Transverse colon (tissue), 4 donors: ENCODE data around the gene HYI. TPM values are rescaled to one million over a fixed set of nuclear protein-coding genes. Genes with fewer than 3 reads are reported as not detected.
A peak's percentile ranks its signal among the peaks of the same experiment; 100 is the strongest.

Experiments
- DNase-seq: peaks from one replicate; pipeline ENCODE4 v3.0.0-alpha.2; 2019
- H3K27ac ChIP-seq, 4 donors: fragments of 200-600 bp; sonication (generic); 2 replicates each; pipeline ENCODE4 v1.5.1; 2016 to 2018; ENCODE audit warnings: inconsistent platforms in 4 of 4
- H3K27me3 ChIP-seq: fragments of 200-600 bp; sonication (generic); 2 replicates; pipeline ENCODE4 v1.5.1; 2017; ENCODE audit warnings: inconsistent platforms
- H3K36me3 ChIP-seq, 4 donors: fragments of 200-600 bp; sonication (generic); 2 replicates each; pipeline ENCODE4 v1.5.1; 2017 to 2019; ENCODE audit warnings: inconsistent platforms in 4 of 4
- H3K4me1 ChIP-seq, 4 donors: fragments of 200-600 bp; sonication (generic); 2 replicates each; pipeline ENCODE4 v1.5.1; 2017 to 2020; ENCODE audit warnings: inconsistent platforms in 4 of 4
- H3K4me3 ChIP-seq, 4 donors: fragments of 200-600 bp; sonication (generic); 1 replicate in 1 of 4; 2 replicates in 3 of 4; pipeline versions ENCODE4 v1.5.1 to v1.6.1; 2017 to 2019; ENCODE audit warnings: inconsistent platforms in 4 of 4
- H3K9me3 ChIP-seq, 2 donors: fragments of 200-600 bp; sonication (generic); 2 replicates each; pipeline ENCODE4 v1.5.1; 2017 to 2019; ENCODE audit warnings: inconsistent platforms in 2 of 2
- EP300 ChIP-seq: sonication (generic); formaldehyde crosslinking; IDR thresholded peaks from one replicate; pipeline ENCODE4 v1.6.1; 2017; ENCODE audit warnings: antibody characterized with exemption, low read depth
- POLR2A ChIP-seq: fragments of 450-650 bp; IDR thresholded peaks from one replicate; pipeline ENCODE4 v1.6.1; 2016; ENCODE audit warnings: antibody characterized with exemption, mild to moderate bottlenecking, moderate library complexity
- POLR2AphosphoS5 ChIP-seq, 3 donors: sonication (generic); formaldehyde crosslinking; IDR thresholded peaks; one replicate each; pipeline ENCODE4 v1.6.1; 2016; ENCODE audit warnings: antibody characterized with exemption in 3 of 3
- WGBS, 2 donors: methylation state at CpG; one replicate each; pipeline ENCODE4 v1.1.5; 2018; ENCODE audit warnings: low coverage in 1 of 2; 5-methylcytosine and 5-hydroxymethylcytosine counted together
- in situ Hi-C, 4 donors: fragments of 200-750 bp; cut with MboI; loops; one replicate each; pipeline versions ENCODE4 v1.15.0 to v1.15.1; 2017; ENCODE audit warnings: low sequenced_read_pairs in 3 of 4, low pct_ligation_motif_present in 1 of 4, low pct_unique_long_range_greater_than_20kb in 1 of 4
- intact Hi-C: fragments of 100-400 bp; cut with DNase I; formaldehyde crosslinking; loops from one replicate; pipeline ENCODE4 v1.15.1; 2023; ENCODE audit warnings: low total_unique reads
- total RNA-seq, 4 donors: library from RNA; depleted of rRNA; stranded (reverse); fragments of >200 nt; gene quantifications; one replicate each; pipeline ENCODE4 v1.1.0, GENCODE V29; 2016
- TF ChIP-seq, protein P1 (sequence below), 5 experiments: fragments of 200-600 bp in 3 of 5; fragments of 450-650 bp in 2 of 5; sonication (generic) in 3 of 5; IDR thresholded peaks; 1 replicate in 2 of 5; 2 replicates in 3 of 5; pipeline ENCODE4 v1.5.1; 2016 to 2017; ENCODE audit warnings: antibody characterized with exemption in 5 of 5, inconsistent platforms in 3 of 5, mild to moderate bottlenecking in 2 of 5, moderate library complexity in 1 of 5

Gene HYI
- total RNA-seq, 4 donors from 2014 or later, result 71.1 to 126 (median 119) TPM

- Histone ChIP-seq H3K27me3 (no peaks in the 10 kb centered on the region), H3K27ac (no peak overlapping the region), H3K9me3 (peaks cover 0 to 7% of the 10 kb centered on the region in 2 donors), H3K36me3 (no peaks in the 10 kb centered on the region), H3K4me1 (peaks cover 0 to 6% (median 0%) of the 10 kb centered on the region in 4 donors), H3K4me3 (no peak overlapping the region)
- 83 to 97% methylated on average over 2 of the region's 2 CpGs for WGBS, 2 donors
- intact Hi-C loops (no loop called here), in situ Hi-C loops (no loop called here)
- DNase-seq, result no peak
- no peak for TF ChIP-seq POLR2A
- no peak for TF ChIP-seq POLR2AphosphoS5 (IDR thresholded peaks at IDR 0.05)
- TF ChIP-seq EP300, result no peak
- TF ChIP-seq, protein P1, sequence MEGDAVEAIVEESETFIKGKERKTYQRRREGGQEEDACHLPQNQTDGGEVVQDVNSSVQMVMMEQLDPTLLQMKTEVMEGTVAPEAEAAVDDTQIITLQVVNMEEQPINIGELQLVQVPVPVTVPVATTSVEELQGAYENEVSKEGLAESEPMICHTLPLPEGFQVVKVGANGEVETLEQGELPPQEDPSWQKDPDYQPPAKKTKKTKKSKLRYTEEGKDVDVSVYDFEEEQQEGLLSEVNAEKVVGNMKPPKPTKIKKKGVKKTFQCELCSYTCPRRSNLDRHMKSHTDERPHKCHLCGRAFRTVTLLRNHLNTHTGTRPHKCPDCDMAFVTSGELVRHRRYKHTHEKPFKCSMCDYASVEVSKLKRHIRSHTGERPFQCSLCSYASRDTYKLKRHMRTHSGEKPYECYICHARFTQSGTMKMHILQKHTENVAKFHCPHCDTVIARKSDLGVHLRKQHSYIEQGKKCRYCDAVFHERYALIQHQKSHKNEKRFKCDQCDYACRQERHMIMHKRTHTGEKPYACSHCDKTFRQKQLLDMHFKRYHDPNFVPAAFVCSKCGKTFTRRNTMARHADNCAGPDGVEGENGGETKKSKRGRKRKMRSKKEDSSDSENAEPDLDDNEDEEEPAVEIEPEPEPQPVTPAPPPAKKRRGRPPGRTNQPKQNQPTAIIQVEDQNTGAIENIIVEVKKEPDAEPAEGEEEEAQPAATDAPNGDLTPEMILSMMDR (IDR thresholded peaks at IDR 0.05), result no peak
Measured at GRCh38 chr1:43484367-43484766, 30.6 kb upstream of the HYI start.

DNA sequence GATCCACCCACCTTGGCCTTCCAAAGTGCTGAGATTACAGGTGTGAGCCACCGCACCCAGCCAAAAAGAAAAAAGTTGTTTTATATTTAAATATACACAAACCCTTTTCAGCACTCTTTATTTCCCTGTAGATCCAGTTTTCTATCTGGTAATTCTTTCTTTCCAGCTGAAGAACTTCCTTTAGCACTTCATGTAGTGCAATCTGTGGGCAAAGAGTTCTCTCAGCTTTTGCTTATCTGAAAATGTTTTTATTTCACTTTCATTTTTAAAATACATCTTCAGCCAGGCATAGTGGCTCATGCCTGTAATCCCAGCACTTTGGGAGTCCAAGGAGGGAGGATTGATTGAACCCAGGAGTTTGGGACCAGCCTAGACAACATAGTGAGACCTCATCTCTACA lies 28.5 kb upstream of the HYI start:
- DNase-seq, result no peak
- Histone ChIP-seq H3K4me1 (peaks cover 0 to 6% (median 0%) of the 10 kb centered on the region in 4 donors), H3K27me3 (no peaks in the 10 kb centered on the region), H3K36me3 (no peaks in the 10 kb centered on the region), H3K27ac (peak overlapping the region in 2 of 4 donors; percentile 45 to 55), H3K4me3 (no peak overlapping the region), H3K9me3 (no peaks in the 10 kb centered on the region)
- no peak for TF ChIP-seq POLR2A
- no peak for TF ChIP-seq POLR2AphosphoS5 (IDR thresholded peaks at IDR 0.05)
- TF ChIP-seq EP300, result no peak
- TF ChIP-seq, protein P1 (IDR thresholded peaks at IDR 0.05), result no peak
- intact Hi-C loops (no loop called here), in situ Hi-C loops (no loop called here)
- WGBS, 2 donors, result 52% methylated on average over 1 of the region's 1 CpG; no CpG with 5 or more reads in 1 of the 2 donors

DNA sequence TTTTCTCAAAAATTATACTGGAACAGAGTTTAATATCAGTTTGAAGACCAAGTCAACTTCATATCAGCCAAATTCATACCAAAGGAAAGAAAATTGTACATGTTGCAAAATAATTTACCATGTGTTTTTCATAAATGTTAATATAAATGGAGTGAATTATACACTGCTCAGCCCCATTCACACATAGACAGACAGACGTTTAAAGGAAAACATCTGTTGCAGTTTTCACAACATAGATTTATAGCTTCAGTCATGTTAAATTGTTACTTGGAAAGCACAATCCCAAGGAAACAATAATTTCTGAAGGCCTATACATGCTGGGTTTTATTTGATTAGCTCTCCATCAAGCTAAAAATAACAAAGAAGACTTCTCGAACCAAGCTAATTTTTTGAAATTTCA lies 27.8 kb upstream of the HYI start:
- intact Hi-C loops, result no loop called here
- no peaks in the 10 kb centered on the region for H3K9me3 ChIP-seq
- no peaks in the 10 kb centered on the region for H3K36me3 ChIP-seq
- DNase-seq, result no peak
- WGBS, 2 donors, result 63% methylated on average over 2 of the region's 2 CpGs
- TF ChIP-seq POLR2A (no peak), POLR2AphosphoS5 (IDR thresholded peaks at IDR 0.05) (no peak), EP300 (no peak)
- TF ChIP-seq, protein P1 (IDR thresholded peaks at IDR 0.05), result no peak
- in situ Hi-C loops, result no loop called here
- no peak overlapping the region for H3K4me3 ChIP-seq
- peak overlapping the region in 1 of 4 donors; percentile 55 for H3K27ac ChIP-seq
- no peaks in the 10 kb centered on the region for H3K27me3 ChIP-seq
- H3K4me1 ChIP-seq, result peaks cover 0 to 6% (median 0%) of the 10 kb centered on the region in 4 donors

- intact Hi-C loops, result no loop called here
- TF ChIP-seq POLR2A (no peak), EP300 (no peak), POLR2AphosphoS5 (IDR thresholded peaks at IDR 0.05) (no peak)
- TF ChIP-seq, protein P1 (IDR thresholded peaks at IDR 0.05), result no peak
Measured at GRCh38 chr1:43479414-43479813, 25.7 kb upstream of the HYI start.

More at GRCh38 chr1:43479414-43479813, 25.7 kb upstream of the HYI start:
- in situ Hi-C loops, result no loop called here
- no peaks in the 10 kb centered on the region for H3K9me3 ChIP-seq
- H3K4me1 ChIP-seq, result peaks cover 0 to 6% (median 0%) of the 10 kb centered on the region in 4 donors
- no peak overlapping the region for H3K27ac ChIP-seq
- H3K4me3 ChIP-seq, result no peak overlapping the region
- 62 to 78% methylated on average over 3 of the region's 3 CpGs for WGBS, 2 donors
- no peak for DNase-seq
- no peaks in the 10 kb centered on the region for H3K27me3 ChIP-seq
- H3K36me3 ChIP-seq, result no peaks in the 10 kb centered on the region
